ENCODE data around the gene STAB2. TPM values are rescaled to one million over a fixed set of nuclear protein-coding genes. Genes with fewer than 3 reads are reported as not detected.

Gene STAB2
- total RNA-seq, 6 experiments from 2014 or later, result 5.5 to 32.2 (median 18.5) TPM

- Histone ChIP-seq H3K27me3 (no peaks in the 10 kb centered on the region), H3K4me3 (no peak overlapping the region), H3K4me1 (no peaks in the 10 kb centered on the region), H3K27ac (no peak overlapping the region), H3K36me3 (no peaks in the 10 kb centered on the region), H3K9me3 (no peaks in the 10 kb centered on the region)
- intact Hi-C loops (cut with DNase I), result no loop called here
- ATAC-seq, result no peak
- no peak for DNase-seq
- WGBS (ENCODE audit: insufficient coverage, low coverage, low lambda C conversion rate, missing lambda C conversion rate), result 77% methylated on average over 8 of the region's 8 CpGs
- TF ChIP-seq CTCF (IDR thresholded peaks at IDR 0.05) (no peak), POLR2A (IDR thresholded peaks at IDR 0.05) (no peak)
Observed at GRCh38 chr12:103725398-103725797, 138.3 kb downstream of the STAB2 start.

- intact Hi-C loops (cut with DNase I), result no loop called here
- Histone ChIP-seq H3K4me3 (no peak overlapping the region), H3K4me1 (no peaks in the 10 kb centered on the region), H3K36me3 (no peaks in the 10 kb centered on the region), H3K9me3 (no peaks in the 10 kb centered on the region), H3K27me3 (no peaks in the 10 kb centered on the region), H3K27ac (no peak overlapping the region)
- no peak for DNase-seq
- 53% methylated on average over 3 of the region's 3 CpGs for WGBS (ENCODE audit: insufficient coverage, low coverage, low lambda C conversion rate, missing lambda C conversion rate)
- TF ChIP-seq POLR2A (IDR thresholded peaks at IDR 0.05) (no peak), CTCF (IDR thresholded peaks at IDR 0.05) (no peak)
- no peak for ATAC-seq
Observed at GRCh38 chr12:103727638-103728037, 140.6 kb downstream of the STAB2 start.

GRCh38 chr12:103728323-103728722 lies 141.2 kb downstream of the STAB2 start:
- no peak overlapping the region for H3K27ac ChIP-seq
- TF ChIP-seq POLR2A (IDR thresholded peaks at IDR 0.05) (no peak), CTCF (IDR thresholded peaks at IDR 0.05) (no peak)
- no peak for DNase-seq
- 70% methylated on average over 3 of the region's 4 CpGs for whole genome bisulfite sequencing (ENCODE audit: insufficient coverage, low coverage, low lambda C conversion rate, missing lambda C conversion rate)
- no peak overlapping the region for H3K4me3 ChIP-seq
- no peaks in the 10 kb centered on the region for H3K36me3 ChIP-seq
- no peaks in the 10 kb centered on the region for H3K4me1 ChIP-seq
- no peak for ATAC-seq
- no peaks in the 10 kb centered on the region for H3K9me3 ChIP-seq
- intact Hi-C loops (cut with DNase I), result no loop called here
- no peaks in the 10 kb centered on the region for H3K27me3 ChIP-seq

GRCh38 chr12:103729499-103729898 lies 142.4 kb downstream of the STAB2 start:
- Histone ChIP-seq H3K9me3 (no peaks in the 10 kb centered on the region), H3K4me3 (no peak overlapping the region), H3K36me3 (no peaks in the 10 kb centered on the region), H3K27ac (no peak overlapping the region), H3K27me3 (no peaks in the 10 kb centered on the region), H3K4me1 (no peaks in the 10 kb centered on the region)
- TF ChIP-seq POLR2A (IDR thresholded peaks at IDR 0.05) (no peak), CTCF (IDR thresholded peaks at IDR 0.05) (no peak)
- 67% methylated on average over 1 of the region's 1 CpG for WGBS (ENCODE audit: insufficient coverage, low coverage, low lambda C conversion rate, missing lambda C conversion rate)
- DNase-seq (no peak), ATAC-seq (no peak)
- intact Hi-C loops (cut with DNase I), result no loop called here

GRCh38 chr12:103731539-103731938 lies 144.5 kb downstream of the STAB2 start:
- no peak for ATAC-seq

More at GRCh38 chr12:103731539-103731938, 144.5 kb downstream of the STAB2 start:
- Histone ChIP-seq H3K36me3 (no peaks in the 10 kb centered on the region), H3K4me3 (no peak overlapping the region), H3K4me1 (no peaks in the 10 kb centered on the region), H3K27me3 (no peaks in the 10 kb centered on the region), H3K27ac (no peak overlapping the region), H3K9me3 (no peaks in the 10 kb centered on the region)
- intact Hi-C loops (cut with DNase I), result no loop called here
- no peak for DNase-seq
- no peak for TF ChIP-seq POLR2A (IDR thresholded peaks at IDR 0.05)
- no peak for TF ChIP-seq CTCF (IDR thresholded peaks at IDR 0.05)
- WGBS (ENCODE audit: insufficient coverage, low coverage, low lambda C conversion rate, missing lambda C conversion rate), result 80% methylated on average over 1 of the region's 1 CpG

All from right lobe of liver (tissue), 6 donors.